CD4-positive, alpha-beta T cell (primary cell): ENCODE measurements around the gene PTDSS2. TPM values are rescaled to one million over a fixed set of nuclear protein-coding genes. Genes with fewer than 3 reads are reported as not detected.
A peak's percentile ranks its signal among the peaks of the same experiment; 100 is the strongest.

ENCODE experiments used
- ATAC-seq: fragments of 200-7000 bp; cut with Tn5 transposase; one replicate; pipeline ENCODE4 v1.10.0; 2022; ENCODE audit warnings: mild to moderate bottlenecking; ENCODE audit not compliant: poor library complexity
- CTCF ChIA-PET: fragments of 350-600 bp; sonication (Branson Sonifier 250); formaldehyde crosslinking; loops from one replicate; lab custom pipeline; 2021; ENCODE audit warnings: antibody characterized with exemption, inconsistent platforms; lab: Charles Lee
- POLR2A ChIA-PET: fragments of 350-600 bp; sonication (Branson Sonifier 250); formaldehyde crosslinking; loops from one replicate; lab custom pipeline; 2021; ENCODE audit warnings: antibody characterized with exemption, inconsistent platforms; lab: Charles Lee
- DNase-seq, 14 experiments: peaks; one replicate each; pipeline ENCODE4 v3.0.0-alpha.2; 2013 to 2020; ENCODE audit warnings: mixed read lengths in 2 of 14
- H3K27ac ChIP-seq, 2 donors: one replicate each; pipeline versions ENCODE4 v1.5.1 to v1.7.0; 2013; ENCODE audit warnings: low read length in 2 of 2, low read depth in 1 of 2, mild to moderate bottlenecking in 1 of 2
- H3K27me3 ChIP-seq, 2 experiments: 1 replicate in 1 of 2; 2 replicates in 1 of 2; pipeline versions ENCODE4 v1.6.1 to v1.7.0; 2013; ENCODE audit warnings: low read length in 2 of 2, control low read depth in 1 of 2, mild to moderate bottlenecking in 1 of 2, moderate library complexity in 1 of 2; ENCODE audit not compliant: insufficient read depth in 2 of 2, control insufficient read depth in 1 of 2
- H3K36me3 ChIP-seq: one replicate; pipeline ENCODE4 v1.6.1; 2013; ENCODE audit warnings: low read length, control low read depth; ENCODE audit not compliant: insufficient read depth
- H3K4me1 ChIP-seq: one replicate; pipeline ENCODE4 v1.6.1; 2013; ENCODE audit warnings: low read length, control low read depth; ENCODE audit not compliant: insufficient read depth
- H3K4me3 ChIP-seq: one replicate; pipeline ENCODE4 v1.5.1; 2013; ENCODE audit warnings: mild to moderate bottlenecking, low read length, moderate library complexity
- H3K9me3 ChIP-seq, 2 experiments: 1 replicate in 1 of 2; 2 replicates in 1 of 2; pipeline versions ENCODE4 v1.6.1 to v1.7.0; 2013; ENCODE audit warnings: low read length in 2 of 2, mild to moderate bottlenecking in 2 of 2, control low read depth in 1 of 2, moderate library complexity in 1 of 2; ENCODE audit not compliant: control insufficient read depth in 1 of 2, insufficient read depth in 1 of 2
- H3K27ac Mint-ChIP-seq: one replicate; pipeline ENCODE4 v1.8.0; 2020; ENCODE audit warnings: mixed read lengths
- H3K27me3 Mint-ChIP-seq: one replicate; pipeline ENCODE4 v1.8.0; 2021; ENCODE audit warnings: mixed read lengths
- H3K36me3 Mint-ChIP-seq: one replicate; pipeline ENCODE4 v1.8.0; 2021; ENCODE audit warnings: low read depth, mixed read lengths
- H3K4me1 Mint-ChIP-seq: one replicate; pipeline ENCODE4 v1.8.0; 2021; ENCODE audit warnings: low read depth, mixed read lengths
- H3K4me3 Mint-ChIP-seq: one replicate; pipeline ENCODE4 v1.8.0; 2020; ENCODE audit warnings: mild to moderate bottlenecking, mixed read lengths
- H3K9me3 Mint-ChIP-seq: one replicate; pipeline ENCODE4 v1.8.0; 2020; ENCODE audit warnings: mixed read lengths
- CTCF ChIP-seq: fragments of 200-600 bp; IDR thresholded peaks from one replicate; pipeline ENCODE4 v1.8.0; 2022; ENCODE audit warnings: antibody characterized with exemption, mild to moderate bottlenecking
- intact Hi-C, 2 experiments: fragments of 100-400 bp; cut with DNase I in 1 of 2; cut with micrococcal nuclease in 1 of 2; formaldehyde crosslinking; loops; one replicate each; pipeline versions ENCODE4 v1.15.1 to v1.9.0; 2023 to 2025; cut with DNase I, micrococcal nuclease
- total RNA-seq, 174 experiments: library from RNA in 2 of 174; stranded (reverse) in 2 of 174; gene quantifications; one replicate each; pipeline ENCODE4 v1.2.3 and lab custom pipeline; 2021 to 2026

The PTDSS2 gene
- total RNA-seq, 2 experiments from 2014 or later = 15.2 to 18.4 TPM

GRCh38 chr11:444396-445144, 5.5 kb upstream of the PTDSS2 start:
- ChIA-PET POLR2A (no interaction called here), CTCF (interaction anchor here (1.2 kb wide), 1 partner anchor 74 kb away, joined by 3 read pairs; no protein-coding TSS in a partner anchor)
- no peaks in the 10 kb centered on the region for H3K27me3 Mint-ChIP-seq
- DNase-seq (no peak), ATAC-seq (no peak)
- Histone ChIP-seq H3K9me3 (no peaks in the 10 kb centered on the region), H3K27me3 (no peaks in the 10 kb centered on the region), H3K4me1 (peaks cover 51% of the 10 kb centered on the region), H3K36me3 (no peaks in the 10 kb centered on the region), H3K4me3 (no peak overlapping the region), H3K27ac (no peak overlapping the region)
- H3K36me3 Mint-ChIP-seq = no peaks in the 10 kb centered on the region
- intact Hi-C loops = no loop called here
- H3K9me3 Mint-ChIP-seq = no peaks in the 10 kb centered on the region
- no peak for TF ChIP-seq CTCF
- H3K4me3 Mint-ChIP-seq = peak overlapping the region; percentile 25
- H3K27ac Mint-ChIP-seq = no peak overlapping the region
- peaks cover 20% of the 10 kb centered on the region for H3K4me1 Mint-ChIP-seq

- intact Hi-C loops = no loop called here
- peak overlapping the region; percentile 56 for H3K27ac Mint-ChIP-seq
- peaks cover 47% of the 10 kb centered on the region for H3K4me1 ChIP-seq
Measured at GRCh38 chr11:445765-446588, 4.1 kb upstream of the PTDSS2 start.

More at GRCh38 chr11:445765-446588, 4.1 kb upstream of the PTDSS2 start:
- no peaks in the 10 kb centered on the region for H3K27me3 Mint-ChIP-seq
- H3K9me3 ChIP-seq = no peaks in the 10 kb centered on the region
- H3K27ac ChIP-seq = no peak overlapping the region
- POLR2A ChIA-PET = interaction anchor here (1.3 kb wide), 1 partner anchor 29 kb away, joined by 3 read pairs; no protein-coding TSS in a partner anchor
- H3K4me3 Mint-ChIP-seq = peak overlapping the region; percentile 42
- ATAC-seq = no peak
- H3K4me1 Mint-ChIP-seq = peaks cover 20% of the 10 kb centered on the region
- peaks cover 3% of the 10 kb centered on the region for H3K36me3 Mint-ChIP-seq
- H3K4me3 ChIP-seq = no peak overlapping the region
- no peaks in the 10 kb centered on the region for H3K27me3 ChIP-seq
- CTCF ChIA-PET = interaction anchor here (1.1 to 1.8 kb wide), 3 partner anchors 39 to 73 kb away, joined by 3 to 5 read pairs (median 3); no protein-coding TSS in a partner anchor
- no peak for DNase-seq
- H3K36me3 ChIP-seq = no peaks in the 10 kb centered on the region
- H3K9me3 Mint-ChIP-seq = no peaks in the 10 kb centered on the region
- no peak for TF ChIP-seq CTCF
